HUES48 (cell line): ENCODE data around the gene WDR27.

Experiments
- H3K27ac ChIP-seq: one replicate; pipeline ENCODE4 v1.7.0; 2013; ENCODE audit warnings: low read depth, low read length, inconsistent platforms
- H3K27me3 ChIP-seq: 2 replicates; pipeline ENCODE4 v1.6.1; 2013; ENCODE audit warnings: mild to moderate bottlenecking, low read length; ENCODE audit not compliant: control insufficient read depth, insufficient read depth
- H3K36me3 ChIP-seq: 2 replicates; pipeline ENCODE4 v1.6.1; 2013; ENCODE audit warnings: low read length; ENCODE audit not compliant: control insufficient read depth, insufficient read depth
- H3K4me1 ChIP-seq: 2 replicates; pipeline ENCODE4 v1.6.1; 2013; ENCODE audit warnings: mild to moderate bottlenecking, low read length; ENCODE audit not compliant: control insufficient read depth, insufficient read depth
- H3K4me3 ChIP-seq: 2 replicates; pipeline ENCODE4 v1.5.1; 2013; ENCODE audit warnings: mild to moderate bottlenecking, low read depth, low read length
- H3K9ac ChIP-seq: 2 replicates; pipeline ENCODE4 v1.6.1; 2013; ENCODE audit warnings: mild to moderate bottlenecking, low read depth, low read length, moderate library complexity
- H3K9me3 ChIP-seq: 2 replicates; pipeline ENCODE4 v1.6.1; 2013; ENCODE audit warnings: low read length; ENCODE audit not compliant: control insufficient read depth, insufficient read depth

Gene WDR27

GRCh38 chr6:169663468-169663867 is 38.4 kb downstream of the WDR27 start:
- Histone ChIP-seq H3K27ac (no peak overlapping the region), H3K27me3 (no peaks in the 10 kb centered on the region), H3K9ac (no peak overlapping the region), H3K9me3 (no peaks in the 10 kb centered on the region), H3K4me1 (no peaks in the 10 kb centered on the region), H3K4me3 (no peak overlapping the region), H3K36me3 (peaks cover 88% of the 10 kb centered on the region)

GRCh38 chr6:169661391-169661756 is 40.5 kb downstream of the WDR27 start:
- no peak overlapping the region for H3K4me3 ChIP-seq
- H3K27ac ChIP-seq = no peak overlapping the region
- H3K9ac ChIP-seq = no peak overlapping the region
- peaks cover 91% of the 10 kb centered on the region for H3K36me3 ChIP-seq
- no peaks in the 10 kb centered on the region for H3K27me3 ChIP-seq
- no peaks in the 10 kb centered on the region for H3K4me1 ChIP-seq
- no peaks in the 10 kb centered on the region for H3K9me3 ChIP-seq

GRCh38 chr6:169660751-169661390 is 41.0 kb downstream of the WDR27 start:
- peaks cover 91% of the 10 kb centered on the region for H3K36me3 ChIP-seq
- no peaks in the 10 kb centered on the region for H3K9me3 ChIP-seq

GRCh38 chr6:169659820-169660610 is 41.8 kb downstream of the WDR27 start:
- Histone ChIP-seq H3K4me3 (no peak overlapping the region), H3K27ac (no peak overlapping the region), H3K9ac (no peak overlapping the region), H3K4me1 (no peaks in the 10 kb centered on the region), H3K27me3 (no peaks in the 10 kb centered on the region), H3K9me3 (no peaks in the 10 kb centered on the region), H3K36me3 (peaks cover 84% of the 10 kb centered on the region)

More at GRCh38 chr6:169660751-169661390, 41.0 kb downstream of the WDR27 start:
- Histone ChIP-seq H3K27me3 (no peaks in the 10 kb centered on the region), H3K4me1 (no peaks in the 10 kb centered on the region), H3K27ac (no peak overlapping the region), H3K4me3 (no peak overlapping the region), H3K9ac (no peak overlapping the region)

- H3K27ac ChIP-seq = no peak overlapping the region
- no peaks in the 10 kb centered on the region for H3K4me1 ChIP-seq
- H3K9ac ChIP-seq = no peak overlapping the region
- no peak overlapping the region for H3K4me3 ChIP-seq
- H3K9me3 ChIP-seq = no peaks in the 10 kb centered on the region
- H3K27me3 ChIP-seq = no peaks in the 10 kb centered on the region
- peaks cover 60% of the 10 kb centered on the region for H3K36me3 ChIP-seq
Measured at GRCh38 chr6:169657284-169657610, 44.6 kb downstream of the WDR27 start.

- Histone ChIP-seq H3K36me3 (peaks cover 59% of the 10 kb centered on the region), H3K9me3 (no peaks in the 10 kb centered on the region), H3K4me1 (no peaks in the 10 kb centered on the region), H3K4me3 (no peak overlapping the region), H3K27ac (no peak overlapping the region), H3K27me3 (no peaks in the 10 kb centered on the region), H3K9ac (no peak overlapping the region)
Measured at GRCh38 chr6:169656546-169657283, 45.1 kb downstream of the WDR27 start.

- no peaks in the 10 kb centered on the region for H3K4me1 ChIP-seq
- peaks cover 48% of the 10 kb centered on the region for H3K36me3 ChIP-seq
- H3K27me3 ChIP-seq = no peaks in the 10 kb centered on the region
- no peaks in the 10 kb centered on the region for H3K9me3 ChIP-seq
- no peak overlapping the region; the same call in 1 of the 2 replicates for H3K9ac ChIP-seq
- peak overlapping the region; percentile 52 for H3K27ac ChIP-seq
- H3K4me3 ChIP-seq = peak overlapping the region; percentile 67
Measured at GRCh38 chr6:169654598-169655391, 47.0 kb downstream of the WDR27 start.

GRCh38 chr6:169653691-169654090 is 48.1 kb downstream of the WDR27 start:
- H3K9me3 ChIP-seq = no peaks in the 10 kb centered on the region
- no peaks in the 10 kb centered on the region for H3K27me3 ChIP-seq
- H3K9ac ChIP-seq = no peak overlapping the region
- H3K36me3 ChIP-seq = peaks cover 40% of the 10 kb centered on the region
- no peak overlapping the region for H3K27ac ChIP-seq
- no peak overlapping the region for H3K4me3 ChIP-seq
- no peaks in the 10 kb centered on the region for H3K4me1 ChIP-seq

- Histone ChIP-seq H3K9ac (no peak overlapping the region), H3K27ac (no peak overlapping the region), H3K27me3 (no peaks in the 10 kb centered on the region), H3K4me1 (no peaks in the 10 kb centered on the region), H3K9me3 (no peaks in the 10 kb centered on the region), H3K4me3 (no peak overlapping the region), H3K36me3 (peaks cover 34% of the 10 kb centered on the region)
Measured at GRCh38 chr6:169652896-169653295, 48.9 kb downstream of the WDR27 start.

- Histone ChIP-seq H3K4me1 (no peaks in the 10 kb centered on the region), H3K4me3 (no peak overlapping the region), H3K9me3 (no peaks in the 10 kb centered on the region), H3K36me3 (peaks cover 23% of the 10 kb centered on the region), H3K27me3 (no peaks in the 10 kb centered on the region), H3K9ac (no peak overlapping the region), H3K27ac (no peak overlapping the region)
Measured at GRCh38 chr6:169651498-169651897, 50.3 kb downstream of the WDR27 start.
